ENCODE measurements around the gene COL20A1. TPM values are rescaled to one million over a fixed set of nuclear protein-coding genes. Genes with fewer than 3 reads are reported as not detected.
"Not testable (repeated sequence)": the region's sequence is repeated elsewhere in the genome, so short reads cannot be mapped to it uniquely, and the experiment has no call there.

COL20A1 gene
- total RNA-seq, 3 donors from 2014 or later, result not detected

- intact Hi-C loops (cut with DNase I, micrococcal nuclease), result no loop called here
- Histone ChIP-seq H3K4me1 (ENCODE audit: low read depth) (no peaks in the 10 kb centered on the region), H3K36me3 (ENCODE audit: low read depth) (no peaks in the 10 kb centered on the region), H3K9me3 (no peaks in the 10 kb centered on the region), H3K4me3 (no peak overlapping the region)
- TF ChIP-seq CTCF (IDR thresholded peaks at IDR 0.05), result no peak
- no peak for ATAC-seq
- DNase-seq, result no peak
These were observed 41.4 kb downstream of the COL20A1 start for GRCh38 chr20:63334356-63334755.

- intact Hi-C loops (cut with DNase I, micrococcal nuclease); H3K36me3 ChIP-seq (ENCODE audit: low read depth); H3K4me3 ChIP-seq; ATAC-seq; H3K4me1 ChIP-seq (ENCODE audit: low read depth); H3K9me3 ChIP-seq: not testable (repeated sequence)
- peak in 1 of 3 donors; percentile 17 for DNase-seq
These were observed 42.1 kb downstream of the COL20A1 start for GRCh38 chr20:63335060-63335459.

GRCh38 chr20:63335711-63336110, 42.7 kb downstream of the COL20A1 start:
- H3K4me1 ChIP-seq (ENCODE audit: low read depth), result no peaks in the 10 kb centered on the region
- H3K36me3 ChIP-seq (ENCODE audit: low read depth), result no peaks in the 10 kb centered on the region
- intact Hi-C loops (cut with DNase I, micrococcal nuclease), result no loop called here
- no peaks in the 10 kb centered on the region for H3K9me3 ChIP-seq
- peak in 1 of 3 donors; percentile 23 for DNase-seq
- ATAC-seq, result no peak
- H3K4me3 ChIP-seq, result no peak overlapping the region
- TF ChIP-seq CTCF (IDR thresholded peaks at IDR 0.05), result no peak

- no peak for ATAC-seq
- no peaks in the 10 kb centered on the region for H3K4me1 ChIP-seq (ENCODE audit: low read depth)
- DNase-seq, result peak in 1 of 3 donors; percentile 24
- TF ChIP-seq CTCF (IDR thresholded peaks at IDR 0.05), result no peak
- intact Hi-C loops (cut with DNase I, micrococcal nuclease), result no loop called here
- no peak overlapping the region for H3K4me3 ChIP-seq
- no peaks in the 10 kb centered on the region for H3K36me3 ChIP-seq (ENCODE audit: low read depth)
- no peaks in the 10 kb centered on the region for H3K9me3 ChIP-seq
These were observed 43.3 kb downstream of the COL20A1 start for GRCh38 chr20:63336232-63336752.

GRCh38 chr20:63337786-63338420, 44.9 kb downstream of the COL20A1 start:
- Histone ChIP-seq H3K36me3 (ENCODE audit: low read depth) (no peaks in the 10 kb centered on the region), H3K4me1 (ENCODE audit: low read depth) (no peaks in the 10 kb centered on the region), H3K9me3 (no peaks in the 10 kb centered on the region), H3K4me3 (no peak overlapping the region)
- TF ChIP-seq CTCF (IDR thresholded peaks at IDR 0.05), result no peak
- DNase-seq (no peak), ATAC-seq (no peak)
- intact Hi-C loops (cut with DNase I, micrococcal nuclease), result no loop called here

GRCh38 chr20:63339154-63340094, 46.4 kb downstream of the COL20A1 start:
- intact Hi-C loops (cut with DNase I, micrococcal nuclease); H3K4me1 ChIP-seq (ENCODE audit: low read depth); ATAC-seq; H3K9me3 ChIP-seq; H3K4me3 ChIP-seq; H3K36me3 ChIP-seq (ENCODE audit: low read depth); DNase-seq: not testable (repeated sequence)

- H3K4me1 ChIP-seq (ENCODE audit: low read depth); H3K4me3 ChIP-seq; DNase-seq; H3K9me3 ChIP-seq; ATAC-seq; H3K36me3 ChIP-seq (ENCODE audit: low read depth); intact Hi-C loops (cut with DNase I, micrococcal nuclease): not testable (repeated sequence)
These were observed 47.2 kb downstream of the COL20A1 start for GRCh38 chr20:63340158-63340688.
